Hematopoietic multipotent progenitor cell treated with erythropoietin and hydrocortisone succinate and interleukin-3 and kit ligand, for 15 days (in vitro differentiated cells): ENCODE results near the gene EYS.
"Not testable (repeated sequence)": the region's sequence is repeated elsewhere in the genome, so short reads cannot be mapped to it uniquely, and the experiment has no call there.

ENCODE experiments used
- DNase-seq: peaks from one replicate; pipeline ENCODE4 v3.0.0-alpha.2; 2015; ENCODE audit warnings: low spot score

EYS gene

GRCh38 chr6:64037427-64037826 is 1669.6 kb downstream of the EYS start:
- no peak for DNase-seq

- DNase-seq = no peak
Observed at GRCh38 chr6:64034910-64035655, 1671.9 kb downstream of the EYS start.

GRCh38 chr6:64034291-64034690 is 1672.7 kb downstream of the EYS start:
- DNase-seq = no peak

- not testable (repeated sequence) for DNase-seq
Observed at GRCh38 chr6:64030950-64031618, 1675.9 kb downstream of the EYS start.

GRCh38 chr6:64023693-64024092 is 1683.3 kb downstream of the EYS start:
- no peak for DNase-seq

- no peak for DNase-seq
Observed at GRCh38 chr6:64014595-64014994, 1692.4 kb downstream of the EYS start.

- no peak for DNase-seq
Observed at GRCh38 chr6:64013011-64013410, 1694.0 kb downstream of the EYS start.

- no peak for DNase-seq
Observed at GRCh38 chr6:64012351-64013001, 1694.5 kb downstream of the EYS start.

- no peak for DNase-seq
Observed at GRCh38 chr6:64010666-64011065, 1696.4 kb downstream of the EYS start.

GRCh38 chr6:64010010-64010409 is 1697.0 kb downstream of the EYS start:
- no peak for DNase-seq

GRCh38 chr6:64006246-64006645 is 1700.8 kb downstream of the EYS start:
- no peak for DNase-seq

- DNase-seq = no peak
Observed at GRCh38 chr6:64000818-64001491, 1706.1 kb downstream of the EYS start.

GRCh38 chr6:63999613-64000012 is 1707.4 kb downstream of the EYS start:
- DNase-seq = no peak

- DNase-seq = no peak
Observed at GRCh38 chr6:63998991-63999390, 1708.0 kb downstream of the EYS start.

- no peak for DNase-seq
Observed at GRCh38 chr6:63997734-63998133, 1709.3 kb downstream of the EYS start.

GRCh38 chr6:63997221-63997620 is 1709.8 kb downstream of the EYS start:
- no peak for DNase-seq

GRCh38 chr6:63985223-63985622 is 1721.8 kb downstream of the EYS start:
- DNase-seq = no peak

- DNase-seq = no peak
Observed at GRCh38 chr6:63975699-63976098, 1731.3 kb downstream of the EYS start.

GRCh38 chr6:63968650-63969049 is 1738.4 kb downstream of the EYS start:
- no peak for DNase-seq

GRCh38 chr6:63964366-63964765 is 1742.7 kb downstream of the EYS start:
- DNase-seq = no peak

- no peak for DNase-seq
Observed at GRCh38 chr6:63963769-63964315, 1743.2 kb downstream of the EYS start.

- not testable (repeated sequence) for DNase-seq
Observed at GRCh38 chr6:63953336-63954021, 1753.5 kb downstream of the EYS start.
